ENCODE data around the gene FAM120B. TPM values are rescaled to one million over a fixed set of nuclear protein-coding genes. Genes with fewer than 3 reads are reported as not detected.

The FAM120B gene
- total RNA-seq, 1 experiment from 2014 or later: 25.2 TPM

GRCh38 chr6:170270984-170271593, 35.5 kb upstream of the FAM120B start:
- no peaks in the 10 kb centered on the region for H3K9me3 ChIP-seq (ENCODE audit: control insufficient read depth in 1 of 2, insufficient read depth in 1 of 2, low read depth in 1 of 2, low read length in 2 of 2)
- H3K9me2 ChIP-seq (ENCODE audit: insufficient read depth): no peaks in the 10 kb centered on the region
- ChIA-PET CTCF (no interaction called here), POLR2A (no interaction called here), RAD21 (ENCODE audit: low non-redundant PET in 1 of 2, low total read pairs in 2 of 2, uncharacterized antibody in 2 of 2, unreplicated experiment in 2 of 2) (interaction anchor here in 1 of 2 experiments (0.6 kb wide), 1 partner anchor 358 kb away, joined by 3 read pairs; no protein-coding TSS in a partner anchor)
- H3K9ac ChIP-seq (ENCODE audit: low read length): no peak overlapping the region
- H4K20me1 ChIP-seq (ENCODE audit: insufficient read depth): no peaks in the 10 kb centered on the region
- no TSS peak for BruUV-seq (replicated peaks)
- H3K27ac ChIP-seq (ENCODE audit: low read depth, low read length): no peak overlapping the region
- no peaks in the 10 kb centered on the region for H3K36me3 ChIP-seq (ENCODE audit: control insufficient read depth in 1 of 2, insufficient read depth in 2 of 2, low read length in 2 of 2)
- H3K4me1 ChIP-seq (ENCODE audit: control insufficient read depth in 1 of 2, insufficient read depth in 2 of 2, low read length in 2 of 2): peaks cover 1 to 2% of the 10 kb centered on the region in 2 experiments; a peak in 3 of 4 replicates
- H3K4me2 ChIP-seq (ENCODE audit: low read length): no peak overlapping the region
- H2AFZ ChIP-seq (ENCODE audit: low read depth, low read length, poor library complexity, severe bottlenecking): no peak overlapping the region
- no peaks in the 10 kb centered on the region for H3K27me3 ChIP-seq (ENCODE audit: insufficient read depth, low read length)
- TF ChIP-seq ZFX (IDR thresholded peaks at IDR 0.05) (no peak), CEBPB (IDR thresholded peaks at IDR 0.05; ENCODE audit: low read depth) (no peak), EZH2 (IDR thresholded peaks at IDR 0.05) (no peak), ZNF274 (IDR thresholded peaks at IDR 0.05; ENCODE audit: low read depth, low read length) (no peak), TCF7L2 (IDR thresholded peaks at IDR 0.05; ENCODE audit: borderline replicate concordance, extremely low read depth, insufficient read depth, insufficient read length) (no peak), SP1 (IDR thresholded peaks at IDR 0.05; ENCODE audit: low read depth) (no peak), ELF1 (IDR thresholded peaks at IDR 0.05; ENCODE audit: borderline replicate concordance, low read depth) (no peak), ZBTB33 (IDR thresholded peaks at IDR 0.05; ENCODE audit: extremely low read depth, insufficient replicate concordance, low read length) (no peak), MAX (IDR thresholded peaks at IDR 0.05) (no peak)
- intact Hi-C loops (cut with micrococcal nuclease): no loop called here
- ATAC-seq: no peak
- DNase-seq (ENCODE audit: low read depth, low spot score): no peak
- H3K79me2 ChIP-seq (ENCODE audit: insufficient read depth, low read length): no peaks in the 10 kb centered on the region
- H3K4me3 ChIP-seq (replicated peaks in 1 of 2; ENCODE audit: low read depth in 1 of 2, low read length in 2 of 2): no peak overlapping the region

Measured in HCT116 (cell line).